Upper lobe of left lung (tissue), 6 donors: ENCODE measurements around the gene ICE2. TPM values are rescaled to one million over a fixed set of nuclear protein-coding genes. Genes with fewer than 3 reads are reported as not detected.

Experiments
- ATAC-seq, 2 donors: fragments of 200-7000 bp; cut with Tn5 transposase; one replicate each; pipeline ENCODE4 v1.9.1; 2022; ENCODE audit warnings: mild to moderate bottlenecking in 2 of 2, moderate library complexity in 2 of 2; ENCODE audit not compliant: low FRiP score in 2 of 2
- DNase-seq, 2 donors: peaks; one replicate each; pipeline ENCODE4 v3.0.0-alpha.2; 2019 to 2020
- H3K27ac ChIP-seq, 4 donors: fragments of 200-600 bp; sonication (generic); one replicate each; pipeline ENCODE4 v1.5.1; 2016 to 2019
- H3K27me3 ChIP-seq, 4 donors: fragments of 200-600 bp; sonication (generic); one replicate each; pipeline ENCODE4 v1.5.1; 2017 to 2019
- H3K36me3 ChIP-seq, 4 donors: fragments of 200-600 bp; sonication (generic); one replicate each; pipeline ENCODE4 v1.5.1; 2016 to 2019
- H3K4me1 ChIP-seq, 4 donors: fragments of 200-600 bp; sonication (generic); one replicate each; pipeline ENCODE4 v1.5.1; 2018 to 2019
- H3K4me3 ChIP-seq, 4 donors: fragments of 200-600 bp; sonication (generic); one replicate each; pipeline ENCODE4 v1.5.1; 2017 to 2019; ENCODE audit warnings: mild to moderate bottlenecking in 2 of 4, moderate library complexity in 1 of 4
- H3K9me3 ChIP-seq, 4 donors: fragments of 200-600 bp; sonication (generic); one replicate each; pipeline ENCODE4 v1.5.1; 2018 to 2019
- CTCF ChIP-seq, 6 experiments: fragments of 450-650 bp in 4 of 6; fragments of 200-600 bp in 2 of 6; sonication (generic) in 2 of 6; IDR thresholded peaks; one replicate each; pipeline ENCODE4 v1.5.1; 2016 to 2019; ENCODE audit warnings: antibody characterized with exemption in 6 of 6
- EP300 ChIP-seq, 4 donors: sonication (generic); formaldehyde crosslinking; IDR thresholded peaks; one replicate each; pipeline ENCODE4 v1.5.1; 2017; ENCODE audit warnings: antibody characterized with exemption in 4 of 4, control low read depth in 2 of 4
- POLR2A ChIP-seq, 4 donors: fragments of 450-650 bp; IDR thresholded peaks; one replicate each; pipeline ENCODE4 v1.5.1; 2016 to 2017; ENCODE audit warnings: antibody characterized with exemption in 4 of 4, mild to moderate bottlenecking in 2 of 4
- POLR2AphosphoS5 ChIP-seq, 2 donors: sonication (generic); formaldehyde crosslinking; IDR thresholded peaks; one replicate each; pipeline ENCODE4 v1.5.1; 2017; ENCODE audit warnings: antibody characterized with exemption in 2 of 2
- WGBS, 2 donors: methylation state at CpG; one replicate each; pipeline ENCODE4 v1.1.5; 2017 to 2018; 5-methylcytosine and 5-hydroxymethylcytosine counted together
- total RNA-seq, 6 donors: library from RNA; depleted of rRNA in 4 of 6; stranded (reverse); fragments of >200 nt in 4 of 6; gene quantifications; one replicate each; pipeline versions ENCODE4 v1.1.0 to v1.2.1, GENCODE V29; 2016 to 2021
- donor health status: DM: no; HTN: no; CAD: no; lungs with moderate emphysema.
- donor health status: DM: no; HTN: yes; CAD: no; lungs with severe emphysema.

The ICE2 gene
- total RNA-seq, 6 donors from 2014 or later: 15.0 to 40.7 (median 32.8) TPM

DNA sequence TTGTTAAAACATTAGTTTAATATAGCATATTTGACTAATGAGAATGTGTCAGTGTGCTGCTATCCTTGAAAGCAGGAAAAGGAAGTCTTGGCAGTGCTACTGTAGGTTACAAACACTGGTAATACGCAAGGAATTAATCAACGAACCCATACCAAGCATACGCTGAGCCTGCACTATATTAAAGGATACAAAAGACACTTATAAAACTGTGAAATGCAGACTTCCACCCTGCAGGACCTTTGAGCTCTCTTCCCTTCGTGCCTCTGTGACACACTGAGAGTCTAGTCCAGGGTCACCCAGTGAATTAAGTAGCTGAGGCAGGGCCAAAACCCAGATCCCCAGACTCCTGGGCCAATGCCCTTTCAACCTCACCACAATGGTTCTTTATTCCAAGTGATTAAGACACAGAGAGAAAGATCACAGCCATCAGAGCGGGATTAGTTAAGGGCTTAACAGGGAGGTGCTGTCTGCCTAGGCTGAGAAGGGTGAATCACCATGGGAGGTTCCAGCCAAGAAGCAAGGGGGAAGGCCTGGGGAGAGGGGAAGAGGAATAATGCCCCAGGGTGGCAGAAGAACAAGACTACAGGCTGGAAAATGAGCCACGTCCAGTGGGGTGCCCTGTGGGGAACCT lies 88.0 kb downstream of the ICE2 start:
- no peak for TF ChIP-seq POLR2AphosphoS5 (IDR thresholded peaks at IDR 0.05)
- TF ChIP-seq EP300 (IDR thresholded peaks at IDR 0.05): no peak
- no peak for TF ChIP-seq CTCF (IDR thresholded peaks at IDR 0.05)
- TF ChIP-seq POLR2A (IDR thresholded peaks at IDR 0.05): no peak
- Histone ChIP-seq H3K27me3 (no peaks in the 10 kb centered on the region), H3K4me3 (peak overlapping the region in 1 of 4 donors; percentile 14), H3K36me3 (peaks cover 0 to 21% (median 2%) of the 10 kb centered on the region in 4 donors), H3K4me1 (peaks cover 76 to 88% (median 82%) of the 10 kb centered on the region in 4 donors), H3K9me3 (no peaks in the 10 kb centered on the region), H3K27ac (peak overlapping the region; percentile 19 to 99 (median 99))
- 35 to 44% methylated on average over 6 of the region's 6 CpGs for WGBS, 2 donors
- DNase-seq (peak in 1 of 2 donors; percentile 53), ATAC-seq (peak in 1 of 2 donors; percentile 83)

DNA sequence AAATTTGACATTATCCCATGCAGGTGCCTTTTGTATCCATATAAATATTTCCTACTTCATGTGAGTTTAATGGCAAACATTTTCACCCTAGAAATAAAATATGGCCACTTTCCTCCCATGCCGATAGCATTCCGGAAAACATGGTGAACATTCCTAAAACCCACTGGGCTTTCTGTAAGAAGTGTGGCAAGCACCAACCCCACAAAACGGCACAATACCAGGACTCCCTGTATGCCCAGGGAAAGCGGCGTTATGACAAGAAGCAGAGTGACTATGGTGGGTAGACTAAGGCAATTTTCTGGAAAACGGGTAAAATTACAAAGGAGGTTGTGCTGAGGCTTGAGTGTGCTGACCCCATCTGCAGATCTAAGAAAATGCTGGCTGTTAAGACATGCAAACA lies 88.7 kb downstream of the ICE2 start:
- no peak for ATAC-seq
- peak overlapping the region in 3 of 4 donors; percentile 99 for H3K27ac ChIP-seq

DNA sequence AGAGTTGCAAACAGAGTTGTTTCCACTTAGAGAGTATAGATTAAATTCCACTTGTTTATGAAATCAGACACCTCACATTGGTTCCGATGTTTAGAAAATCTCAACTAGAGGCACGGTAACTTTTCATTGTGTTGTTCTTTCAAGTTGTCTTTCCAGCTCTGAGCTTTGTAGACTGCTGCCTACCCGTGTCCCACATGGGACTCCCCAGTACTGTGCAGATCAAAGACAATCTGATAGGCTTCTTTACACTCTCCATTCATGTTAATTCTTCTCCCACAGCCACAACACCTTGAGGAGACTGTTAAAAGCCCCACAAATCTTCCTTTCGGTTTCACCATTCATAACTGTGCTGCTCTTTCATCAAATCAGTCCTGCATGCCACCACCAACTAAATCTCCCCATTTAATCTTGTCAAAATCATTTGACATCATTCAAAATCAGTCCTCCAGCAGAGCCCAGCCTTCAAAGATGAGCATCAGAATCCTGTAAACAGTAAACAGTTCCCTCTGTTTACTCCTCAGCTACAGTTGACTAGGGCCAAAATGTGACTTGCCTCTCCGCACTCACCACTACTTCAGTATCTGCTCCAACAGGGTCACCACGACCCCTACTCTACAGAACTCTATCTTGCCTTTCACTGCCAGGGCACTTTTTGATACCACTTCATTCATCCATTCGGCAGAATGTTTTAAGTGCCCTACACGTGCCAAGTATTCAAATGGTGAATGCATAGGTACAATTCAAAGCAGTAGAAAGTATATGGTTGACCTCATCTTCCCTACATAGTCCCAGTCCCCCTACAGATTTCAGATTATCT lies 89.5 kb downstream of the ICE2 start:
- Histone ChIP-seq H3K4me1 (peaks cover 61 to 79% (median 67%) of the 10 kb centered on the region in 4 donors), H3K27me3 (no peaks in the 10 kb centered on the region), H3K9me3 (no peaks in the 10 kb centered on the region), H3K36me3 (peaks cover 0 to 15% (median 3%) of the 10 kb centered on the region in 4 donors), H3K4me3 (peak overlapping the region in 2 of 4 donors; percentile 9 to 17), H3K27ac (peak overlapping the region; percentile 26 to 53 (median 41))
- no peak for ATAC-seq
- DNase-seq: no peak
- TF ChIP-seq EP300 (IDR thresholded peaks at IDR 0.05) (no peak), CTCF (IDR thresholded peaks at IDR 0.05) (no peak), POLR2A (IDR thresholded peaks at IDR 0.05) (no peak), POLR2AphosphoS5 (IDR thresholded peaks at IDR 0.05) (no peak)
- WGBS, 2 donors: 34 to 45% methylated on average over 8 of the region's 8 CpGs

More for the DNA sequence above, 88.7 kb downstream of the ICE2 start:
- peak overlapping the region in 1 of 4 donors; percentile 13 for H3K4me3 ChIP-seq
- no peak for DNase-seq
- peaks cover 0 to 15% (median 3%) of the 10 kb centered on the region in 4 donors for H3K36me3 ChIP-seq
- H3K4me1 ChIP-seq: peaks cover 69 to 85% (median 74%) of the 10 kb centered on the region in 4 donors
- H3K9me3 ChIP-seq: no peaks in the 10 kb centered on the region
- no peak for TF ChIP-seq POLR2A (IDR thresholded peaks at IDR 0.05)
- H3K27me3 ChIP-seq: no peaks in the 10 kb centered on the region
- 79 to 87% methylated on average over 6 of the region's 6 CpGs for WGBS, 2 donors

GRCh38 chr15:60387321-60387720 lies 91.6 kb downstream of the ICE2 start:
- Histone ChIP-seq H3K4me1 (peaks cover 44 to 65% (median 52%) of the 10 kb centered on the region in 4 donors), H3K9me3 (no peaks in the 10 kb centered on the region), H3K27me3 (no peaks in the 10 kb centered on the region), H3K4me3 (no peak overlapping the region), H3K27ac (peak overlapping the region in 1 of 4 donors; percentile 34), H3K36me3 (peaks cover 5 to 31% (median 11%) of the 10 kb centered on the region in 4 donors)
- DNase-seq: no peak
- no peak for ATAC-seq
- TF ChIP-seq POLR2AphosphoS5 (IDR thresholded peaks at IDR 0.05): no peak
- TF ChIP-seq EP300 (IDR thresholded peaks at IDR 0.05): no peak
- no peak for TF ChIP-seq POLR2A (IDR thresholded peaks at IDR 0.05)
- TF ChIP-seq CTCF (IDR thresholded peaks at IDR 0.05): no peak
- 81 to 100% methylated on average over 1 of the region's 1 CpG for WGBS, 2 donors

GRCh38 chr15:60386615-60387014 lies 92.3 kb downstream of the ICE2 start:
- Histone ChIP-seq H3K4me3 (no peak overlapping the region), H3K4me1 (peaks cover 37 to 60% (median 46%) of the 10 kb centered on the region in 4 donors), H3K27ac (no peak overlapping the region), H3K9me3 (no peaks in the 10 kb centered on the region), H3K27me3 (no peaks in the 10 kb centered on the region), H3K36me3 (peaks cover 5 to 38% (median 13%) of the 10 kb centered on the region in 4 donors)
- no peak for ATAC-seq
- WGBS, 2 donors: 82 to 85% methylated on average over 4 of the region's 4 CpGs
- TF ChIP-seq POLR2A (IDR thresholded peaks at IDR 0.05): no peak
- TF ChIP-seq CTCF (IDR thresholded peaks at IDR 0.05): no peak
- TF ChIP-seq POLR2AphosphoS5 (IDR thresholded peaks at IDR 0.05): no peak
- TF ChIP-seq EP300 (IDR thresholded peaks at IDR 0.05): no peak
- DNase-seq: no peak
